Mammary epithelial cell (primary cell): ENCODE data around the gene ASB4.

Source experiments
- EZH2 ChIP-seq: IDR thresholded peaks from 2 replicates; pipeline ENCODE4 v1.6.1; 2012; ENCODE audit warnings: low read length, inconsistent platforms, borderline replicate concordance
- TF ChIP-seq, protein P1 (sequence below), 2 donors: IDR thresholded peaks in 1 of 2; conservative IDR thresholded peaks in 1 of 2; 2 replicates each; pipeline ENCODE4 v1.5.1; 2011 to 2012; ENCODE audit warnings: inconsistent platforms in 2 of 2, low read length in 2 of 2, mild to moderate bottlenecking in 2 of 2, control low read depth in 1 of 2, low read depth in 1 of 2; ENCODE audit not compliant: insufficient read depth in 1 of 2; ENCODE audit errors: extremely low read depth in 1 of 2

DNA sequence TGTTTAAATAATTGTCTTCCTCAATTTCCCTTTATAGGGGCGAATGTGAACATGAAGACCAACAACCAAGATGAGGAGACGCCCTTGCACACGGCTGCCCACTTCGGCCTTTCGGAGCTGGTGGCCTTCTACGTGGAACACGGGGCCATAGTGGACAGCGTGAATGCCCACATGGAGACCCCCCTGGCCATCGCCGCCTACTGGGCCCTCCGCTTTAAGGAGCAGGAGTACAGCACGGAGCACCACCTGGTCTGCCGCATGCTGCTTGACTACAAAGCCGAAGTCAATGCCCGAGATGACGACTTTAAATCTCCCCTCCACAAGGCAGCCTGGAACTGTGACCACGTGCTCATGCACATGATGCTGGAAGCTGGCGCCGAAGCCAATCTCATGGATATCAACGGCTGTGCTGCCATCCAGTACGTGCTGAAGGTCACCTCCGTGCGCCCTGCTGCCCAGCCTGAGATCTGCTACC is 42.1 kb downstream of the ASB4 start:
- TF ChIP-seq, protein P1, sequence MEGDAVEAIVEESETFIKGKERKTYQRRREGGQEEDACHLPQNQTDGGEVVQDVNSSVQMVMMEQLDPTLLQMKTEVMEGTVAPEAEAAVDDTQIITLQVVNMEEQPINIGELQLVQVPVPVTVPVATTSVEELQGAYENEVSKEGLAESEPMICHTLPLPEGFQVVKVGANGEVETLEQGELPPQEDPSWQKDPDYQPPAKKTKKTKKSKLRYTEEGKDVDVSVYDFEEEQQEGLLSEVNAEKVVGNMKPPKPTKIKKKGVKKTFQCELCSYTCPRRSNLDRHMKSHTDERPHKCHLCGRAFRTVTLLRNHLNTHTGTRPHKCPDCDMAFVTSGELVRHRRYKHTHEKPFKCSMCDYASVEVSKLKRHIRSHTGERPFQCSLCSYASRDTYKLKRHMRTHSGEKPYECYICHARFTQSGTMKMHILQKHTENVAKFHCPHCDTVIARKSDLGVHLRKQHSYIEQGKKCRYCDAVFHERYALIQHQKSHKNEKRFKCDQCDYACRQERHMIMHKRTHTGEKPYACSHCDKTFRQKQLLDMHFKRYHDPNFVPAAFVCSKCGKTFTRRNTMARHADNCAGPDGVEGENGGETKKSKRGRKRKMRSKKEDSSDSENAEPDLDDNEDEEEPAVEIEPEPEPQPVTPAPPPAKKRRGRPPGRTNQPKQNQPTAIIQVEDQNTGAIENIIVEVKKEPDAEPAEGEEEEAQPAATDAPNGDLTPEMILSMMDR (conservative IDR thresholded peaks at IDR 0.05 in 1 of 2, IDR thresholded peaks at IDR 0.05 in 1 of 2; ENCODE audit: extremely low read depth in 1 of 2, insufficient read depth in 1 of 2, low read depth in 1 of 2, low read length in 2 of 2): no peak
- TF ChIP-seq EZH2: no peak
